Prostate gland (tissue), 2 donors: Measurements from ENCODE around the gene SCAMP1.

Source experiments
- CTCF ChIP-seq, 4 experiments: fragments of 200-600 bp in 2 of 4; fragments of 450-650 bp in 2 of 4; sonication (generic) in 2 of 4; IDR thresholded peaks; 1 replicate in 3 of 4; 2 replicates in 1 of 4; pipeline ENCODE4 v1.5.1; 2016 to 2019; ENCODE audit warnings: antibody characterized with exemption in 4 of 4, mild to moderate bottlenecking in 2 of 4, moderate library complexity in 2 of 4
- POLR2A ChIP-seq: fragments of 450-650 bp; IDR thresholded peaks from one replicate; pipeline ENCODE4 v1.6.1; 2016; ENCODE audit warnings: antibody characterized with exemption, mild to moderate bottlenecking
- POLR2AphosphoS5 ChIP-seq: sonication (generic); formaldehyde crosslinking; IDR thresholded peaks from one replicate; pipeline ENCODE4 v1.6.1; 2017; ENCODE audit warnings: antibody characterized with exemption

- TF ChIP-seq POLR2A = no peak
- no peak for TF ChIP-seq CTCF (IDR thresholded peaks at IDR 0.05)
- no peak for TF ChIP-seq POLR2AphosphoS5
Observed at GRCh38 chr5:78419396-78419795, 59.0 kb downstream of the SCAMP1 start.
